ENCODE results near the gene ANKDD1A. TPM values are rescaled to one million over a fixed set of nuclear protein-coding genes. Genes with fewer than 3 reads are reported as not detected.

Gene ANKDD1A
- total RNA-seq, 1 experiment from 2014 or later = 6.1 TPM

DNA sequence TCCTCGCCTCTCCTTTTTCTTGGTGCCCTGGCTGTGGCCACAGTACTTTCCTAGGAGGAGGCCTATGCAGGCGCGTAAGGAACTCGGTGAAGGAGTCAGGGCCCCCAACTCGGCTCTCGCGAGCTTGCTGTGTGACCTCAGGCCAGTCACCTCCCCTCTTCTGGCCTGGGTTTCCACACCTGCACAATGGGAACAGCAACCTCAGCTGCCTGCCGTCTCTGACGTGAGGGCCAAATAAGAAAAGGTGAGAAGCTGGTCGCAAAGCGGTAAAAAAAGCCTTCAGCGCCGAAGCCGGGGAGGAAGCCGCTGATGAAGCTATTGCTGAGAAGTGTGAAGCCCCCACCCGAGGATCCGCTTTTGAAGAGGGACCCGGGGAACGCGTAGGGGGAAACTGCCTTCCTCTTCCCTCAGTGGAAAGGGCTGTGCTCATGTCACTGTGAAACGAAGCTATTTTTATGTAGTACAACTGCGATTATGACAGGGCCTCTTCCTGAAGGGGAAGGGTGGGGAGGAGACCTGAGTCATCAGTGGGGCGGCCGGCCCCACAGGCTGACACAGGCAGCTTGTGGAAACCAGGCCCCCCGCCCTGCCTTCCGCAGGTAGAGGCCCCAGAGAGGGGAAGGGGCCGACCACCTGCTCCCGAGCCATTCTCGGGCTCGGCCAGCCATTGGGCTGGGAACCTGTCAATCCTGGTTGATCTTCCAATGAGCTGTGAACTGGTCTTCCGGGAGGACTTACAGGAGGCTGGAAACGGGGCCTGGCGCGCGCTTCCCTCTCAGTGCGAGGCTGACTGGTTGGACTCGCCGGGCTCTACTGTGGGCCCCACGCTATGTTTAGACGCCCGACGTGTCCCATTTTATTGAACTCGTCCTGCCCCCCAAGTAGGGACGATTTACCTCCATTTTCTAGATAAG lies 18.0 kb upstream of the ANKDD1A start (continued):
- TF ChIP-seq, protein P1, sequence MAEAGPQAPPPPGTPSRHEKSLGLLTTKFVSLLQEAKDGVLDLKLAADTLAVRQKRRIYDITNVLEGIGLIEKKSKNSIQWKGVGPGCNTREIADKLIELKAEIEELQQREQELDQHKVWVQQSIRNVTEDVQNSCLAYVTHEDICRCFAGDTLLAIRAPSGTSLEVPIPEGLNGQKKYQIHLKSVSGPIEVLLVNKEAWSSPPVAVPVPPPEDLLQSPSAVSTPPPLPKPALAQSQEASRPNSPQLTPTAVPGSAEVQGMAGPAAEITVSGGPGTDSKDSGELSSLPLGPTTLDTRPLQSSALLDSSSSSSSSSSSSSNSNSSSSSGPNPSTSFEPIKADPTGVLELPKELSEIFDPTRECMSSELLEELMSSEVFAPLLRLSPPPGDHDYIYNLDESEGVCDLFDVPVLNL (CRISPR knock-in tag; IDR thresholded peaks at IDR 0.05; ENCODE audit: borderline replicate concordance, low read depth) = no peak
- TF ChIP-seq, protein P2, sequence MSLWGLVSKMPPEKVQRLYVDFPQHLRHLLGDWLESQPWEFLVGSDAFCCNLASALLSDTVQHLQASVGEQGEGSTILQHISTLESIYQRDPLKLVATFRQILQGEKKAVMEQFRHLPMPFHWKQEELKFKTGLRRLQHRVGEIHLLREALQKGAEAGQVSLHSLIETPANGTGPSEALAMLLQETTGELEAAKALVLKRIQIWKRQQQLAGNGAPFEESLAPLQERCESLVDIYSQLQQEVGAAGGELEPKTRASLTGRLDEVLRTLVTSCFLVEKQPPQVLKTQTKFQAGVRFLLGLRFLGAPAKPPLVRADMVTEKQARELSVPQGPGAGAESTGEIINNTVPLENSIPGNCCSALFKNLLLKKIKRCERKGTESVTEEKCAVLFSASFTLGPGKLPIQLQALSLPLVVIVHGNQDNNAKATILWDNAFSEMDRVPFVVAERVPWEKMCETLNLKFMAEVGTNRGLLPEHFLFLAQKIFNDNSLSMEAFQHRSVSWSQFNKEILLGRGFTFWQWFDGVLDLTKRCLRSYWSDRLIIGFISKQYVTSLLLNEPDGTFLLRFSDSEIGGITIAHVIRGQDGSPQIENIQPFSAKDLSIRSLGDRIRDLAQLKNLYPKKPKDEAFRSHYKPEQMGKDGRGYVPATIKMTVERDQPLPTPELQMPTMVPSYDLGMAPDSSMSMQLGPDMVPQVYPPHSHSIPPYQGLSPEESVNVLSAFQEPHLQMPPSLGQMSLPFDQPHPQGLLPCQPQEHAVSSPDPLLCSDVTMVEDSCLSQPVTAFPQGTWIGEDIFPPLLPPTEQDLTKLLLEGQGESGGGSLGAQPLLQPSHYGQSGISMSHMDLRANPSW (CRISPR knock-in tag; conservative IDR thresholded peaks at IDR 0.05; ENCODE audit: low read depth) = no peak
- TF ChIP-seq, protein P3, sequence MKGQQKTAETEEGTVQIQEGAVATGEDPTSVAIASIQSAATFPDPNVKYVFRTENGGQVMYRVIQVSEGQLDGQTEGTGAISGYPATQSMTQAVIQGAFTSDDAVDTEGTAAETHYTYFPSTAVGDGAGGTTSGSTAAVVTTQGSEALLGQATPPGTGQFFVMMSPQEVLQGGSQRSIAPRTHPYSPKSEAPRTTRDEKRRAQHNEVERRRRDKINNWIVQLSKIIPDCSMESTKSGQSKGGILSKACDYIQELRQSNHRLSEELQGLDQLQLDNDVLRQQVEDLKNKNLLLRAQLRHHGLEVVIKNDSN (CRISPR knock-in tag; IDR thresholded peaks at IDR 0.05) = 0 out of 2 replicates have a peak, but pooled peaks have one; percentile 40
- TF ChIP-seq TEAD4 (CRISPR knock-in tag; IDR thresholded peaks at IDR 0.05) = no peak
- 0 out of 2 replicates have a peak, but pooled peaks have one; percentile 28 for TF ChIP-seq ETV6 (CRISPR knock-in tag; IDR thresholded peaks at IDR 0.05)
- TF ChIP-seq RORB (CRISPR knock-in tag; IDR thresholded peaks at IDR 0.05) = no peak
- TF ChIP-seq, protein P4, sequence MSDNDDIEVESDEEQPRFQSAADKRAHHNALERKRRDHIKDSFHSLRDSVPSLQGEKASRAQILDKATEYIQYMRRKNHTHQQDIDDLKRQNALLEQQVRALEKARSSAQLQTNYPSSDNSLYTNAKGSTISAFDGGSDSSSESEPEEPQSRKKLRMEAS (CRISPR knock-in tag; IDR thresholded peaks at IDR 0.05) = peak; percentile 70
- TF ChIP-seq ZNF232 (CRISPR knock-in tag; IDR thresholded peaks at IDR 0.05) = no peak
- TF ChIP-seq ESRRA (CRISPR knock-in tag; IDR thresholded peaks at IDR 0.05; ENCODE audit: borderline replicate concordance) = no peak
- TF ChIP-seq, protein P5, sequence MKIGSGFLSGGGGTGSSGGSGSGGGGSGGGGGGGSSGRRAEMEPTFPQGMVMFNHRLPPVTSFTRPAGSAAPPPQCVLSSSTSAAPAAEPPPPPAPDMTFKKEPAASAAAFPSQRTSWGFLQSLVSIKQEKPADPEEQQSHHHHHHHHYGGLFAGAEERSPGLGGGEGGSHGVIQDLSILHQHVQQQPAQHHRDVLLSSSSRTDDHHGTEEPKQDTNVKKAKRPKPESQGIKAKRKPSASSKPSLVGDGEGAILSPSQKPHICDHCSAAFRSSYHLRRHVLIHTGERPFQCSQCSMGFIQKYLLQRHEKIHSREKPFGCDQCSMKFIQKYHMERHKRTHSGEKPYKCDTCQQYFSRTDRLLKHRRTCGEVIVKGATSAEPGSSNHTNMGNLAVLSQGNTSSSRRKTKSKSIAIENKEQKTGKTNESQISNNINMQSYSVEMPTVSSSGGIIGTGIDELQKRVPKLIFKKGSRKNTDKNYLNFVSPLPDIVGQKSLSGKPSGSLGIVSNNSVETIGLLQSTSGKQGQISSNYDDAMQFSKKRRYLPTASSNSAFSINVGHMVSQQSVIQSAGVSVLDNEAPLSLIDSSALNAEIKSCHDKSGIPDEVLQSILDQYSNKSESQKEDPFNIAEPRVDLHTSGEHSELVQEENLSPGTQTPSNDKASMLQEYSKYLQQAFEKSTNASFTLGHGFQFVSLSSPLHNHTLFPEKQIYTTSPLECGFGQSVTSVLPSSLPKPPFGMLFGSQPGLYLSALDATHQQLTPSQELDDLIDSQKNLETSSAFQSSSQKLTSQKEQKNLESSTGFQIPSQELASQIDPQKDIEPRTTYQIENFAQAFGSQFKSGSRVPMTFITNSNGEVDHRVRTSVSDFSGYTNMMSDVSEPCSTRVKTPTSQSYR (CRISPR knock-in tag; IDR thresholded peaks at IDR 0.05) = 0 out of 2 replicates have a peak, but pooled peaks have one; percentile 15
- TF ChIP-seq CREM (CRISPR knock-in tag; IDR thresholded peaks at IDR 0.05) = no peak
- no peak for TF ChIP-seq PRRX2 (CRISPR knock-in tag; IDR thresholded peaks at IDR 0.05)
- no peak for TF ChIP-seq ZNF263 (CRISPR knock-in tag; IDR thresholded peaks at IDR 0.05; ENCODE audit: low read depth)
- peak; percentile 58; the same call in 1 of the 2 replicates for TF ChIP-seq SP1 (CRISPR knock-in tag; conservative IDR thresholded peaks at IDR 0.05)
- 0 out of 2 replicates have a peak, but pooled peaks have one; percentile 62 for TF ChIP-seq TEAD1 (CRISPR knock-in tag; IDR thresholded peaks at IDR 0.05)
- TF ChIP-seq FOXJ3 (CRISPR knock-in tag; IDR thresholded peaks at IDR 0.05; ENCODE audit: borderline replicate concordance) = no peak
- no peak for TF ChIP-seq JUN (CRISPR knock-in tag; IDR thresholded peaks at IDR 0.05)
- no peak for TF ChIP-seq NR1H2 (CRISPR knock-in tag; IDR thresholded peaks at IDR 0.05)
- TF ChIP-seq ZNF423 (CRISPR knock-in tag; IDR thresholded peaks at IDR 0.05) = no peak
- TF ChIP-seq SMAD4 (CRISPR knock-in tag; IDR thresholded peaks at IDR 0.05) = no peak
- TF ChIP-seq, protein P6, sequence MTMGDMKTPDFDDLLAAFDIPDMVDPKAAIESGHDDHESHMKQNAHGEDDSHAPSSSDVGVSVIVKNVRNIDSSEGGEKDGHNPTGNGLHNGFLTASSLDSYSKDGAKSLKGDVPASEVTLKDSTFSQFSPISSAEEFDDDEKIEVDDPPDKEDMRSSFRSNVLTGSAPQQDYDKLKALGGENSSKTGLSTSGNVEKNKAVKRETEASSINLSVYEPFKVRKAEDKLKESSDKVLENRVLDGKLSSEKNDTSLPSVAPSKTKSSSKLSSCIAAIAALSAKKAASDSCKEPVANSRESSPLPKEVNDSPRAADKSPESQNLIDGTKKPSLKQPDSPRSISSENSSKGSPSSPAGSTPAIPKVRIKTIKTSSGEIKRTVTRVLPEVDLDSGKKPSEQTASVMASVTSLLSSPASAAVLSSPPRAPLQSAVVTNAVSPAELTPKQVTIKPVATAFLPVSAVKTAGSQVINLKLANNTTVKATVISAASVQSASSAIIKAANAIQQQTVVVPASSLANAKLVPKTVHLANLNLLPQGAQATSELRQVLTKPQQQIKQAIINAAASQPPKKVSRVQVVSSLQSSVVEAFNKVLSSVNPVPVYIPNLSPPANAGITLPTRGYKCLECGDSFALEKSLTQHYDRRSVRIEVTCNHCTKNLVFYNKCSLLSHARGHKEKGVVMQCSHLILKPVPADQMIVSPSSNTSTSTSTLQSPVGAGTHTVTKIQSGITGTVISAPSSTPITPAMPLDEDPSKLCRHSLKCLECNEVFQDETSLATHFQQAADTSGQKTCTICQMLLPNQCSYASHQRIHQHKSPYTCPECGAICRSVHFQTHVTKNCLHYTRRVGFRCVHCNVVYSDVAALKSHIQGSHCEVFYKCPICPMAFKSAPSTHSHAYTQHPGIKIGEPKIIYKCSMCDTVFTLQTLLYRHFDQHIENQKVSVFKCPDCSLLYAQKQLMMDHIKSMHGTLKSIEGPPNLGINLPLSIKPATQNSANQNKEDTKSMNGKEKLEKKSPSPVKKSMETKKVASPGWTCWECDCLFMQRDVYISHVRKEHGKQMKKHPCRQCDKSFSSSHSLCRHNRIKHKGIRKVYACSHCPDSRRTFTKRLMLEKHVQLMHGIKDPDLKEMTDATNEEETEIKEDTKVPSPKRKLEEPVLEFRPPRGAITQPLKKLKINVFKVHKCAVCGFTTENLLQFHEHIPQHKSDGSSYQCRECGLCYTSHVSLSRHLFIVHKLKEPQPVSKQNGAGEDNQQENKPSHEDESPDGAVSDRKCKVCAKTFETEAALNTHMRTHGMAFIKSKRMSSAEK (CRISPR knock-in tag; IDR thresholded peaks at IDR 0.05; ENCODE audit: borderline replicate concordance) = 0 out of 2 replicates have a peak, but pooled peaks have one; percentile 60

All from WTC11 (cell line).